ENCODE measurements around the gene FOXN3. TPM values are rescaled to one million over a fixed set of nuclear protein-coding genes. Genes with fewer than 3 reads are reported as not detected.

The FOXN3 gene
- polyA plus RNA-seq, 1 donor (not counting 4 experiments of a cell fraction or from before 2014, with no cell fraction given) = 10.2 TPM

- TF ChIP-seq EZH2 (IDR thresholded peaks at IDR 0.05; ENCODE audit: low read length) = no peak
- H3K9me1 ChIP-seq (ENCODE audit: control insufficient read depth, extremely low read depth, insufficient read depth, low read length) = no peaks in the 10 kb centered on the region
- H2AFZ ChIP-seq (ENCODE audit: control insufficient read depth, low read length) = no peak overlapping the region
- no peaks in the 10 kb centered on the region for H3K27me3 ChIP-seq (ENCODE audit: control insufficient read depth, extremely low read depth, insufficient read depth, low read length)
- H3K4me3 ChIP-seq (ENCODE audit: control insufficient read depth in 2 of 3, extremely low read depth in 1 of 3, insufficient read depth in 2 of 3, low read depth in 1 of 3, low read length in 3 of 3) = no peak overlapping the region
- no peaks in the 10 kb centered on the region for H3K79me2 ChIP-seq (ENCODE audit: control insufficient read depth, insufficient read depth, low read length)
- no peaks in the 10 kb centered on the region for H3K9me3 ChIP-seq (ENCODE audit: control insufficient read depth, low read depth, low read length)
- FAIRE-seq (no peak), DNase-seq (ENCODE audit: low read depth, low spot score) (no peak)
- H4K20me1 ChIP-seq (ENCODE audit: control insufficient read depth, extremely low read depth, insufficient read depth, low read length) = no peaks in the 10 kb centered on the region
- H3K27ac ChIP-seq (ENCODE audit: control insufficient read depth, insufficient read depth, low read length) = no peak overlapping the region
- peaks cover 0 to 3% of the 10 kb centered on the region in 2 experiments for H3K36me3 ChIP-seq (ENCODE audit: control insufficient read depth in 2 of 2, extremely low read depth in 1 of 2, insufficient read depth in 2 of 2, low read length in 2 of 2)
- no peaks in the 10 kb centered on the region for H3K4me1 ChIP-seq (ENCODE audit: control insufficient read depth, extremely low read depth, insufficient read depth, low read length)
- dilution Hi-C loops (cut with MboI; ENCODE audit: extremely low pct_ligation_motif_present, low sequenced_read_pairs) = no loop called here
- no peak overlapping the region for H3K4me2 ChIP-seq (ENCODE audit: control insufficient read depth, extremely low read depth, insufficient read depth, low read depth, low read length)
- H3K9ac ChIP-seq (ENCODE audit: control insufficient read depth, extremely low read depth, insufficient read depth, low read length) = no peak overlapping the region
These were observed 250.4 kb downstream of the FOXN3 start for GRCh38 chr14:89166633-89167032.

GRCh38 chr14:89165189-89166181 lies 251.5 kb downstream of the FOXN3 start:
- Histone ChIP-seq H3K27ac (ENCODE audit: control insufficient read depth, insufficient read depth, low read length) (no peak overlapping the region), H3K36me3 (ENCODE audit: control insufficient read depth in 2 of 2, extremely low read depth in 1 of 2, insufficient read depth in 2 of 2, low read length in 2 of 2) (peaks cover 0 to 3% of the 10 kb centered on the region in 2 experiments), H3K27me3 (ENCODE audit: control insufficient read depth, extremely low read depth, insufficient read depth, low read length) (no peaks in the 10 kb centered on the region), H3K4me3 (ENCODE audit: control insufficient read depth in 2 of 3, extremely low read depth in 1 of 3, insufficient read depth in 2 of 3, low read depth in 1 of 3, low read length in 3 of 3) (no peak overlapping the region), H3K4me1 (ENCODE audit: control insufficient read depth, extremely low read depth, insufficient read depth, low read length) (no peaks in the 10 kb centered on the region), H3K4me2 (ENCODE audit: control insufficient read depth, extremely low read depth, insufficient read depth, low read depth, low read length) (peak overlapping the region; percentile 0), H3K9ac (ENCODE audit: control insufficient read depth, extremely low read depth, insufficient read depth, low read length) (no peak overlapping the region), H3K9me3 (ENCODE audit: control insufficient read depth, low read depth, low read length) (no peaks in the 10 kb centered on the region), H3K9me1 (ENCODE audit: control insufficient read depth, extremely low read depth, insufficient read depth, low read length) (no peaks in the 10 kb centered on the region), H2AFZ (ENCODE audit: control insufficient read depth, low read length) (peak overlapping the region; percentile 57), H3K79me2 (ENCODE audit: control insufficient read depth, insufficient read depth, low read length) (no peaks in the 10 kb centered on the region), H4K20me1 (ENCODE audit: control insufficient read depth, extremely low read depth, insufficient read depth, low read length) (no peaks in the 10 kb centered on the region)
- no peak for DNase-seq (ENCODE audit: low read depth, low spot score)
- dilution Hi-C loops (cut with MboI; ENCODE audit: extremely low pct_ligation_motif_present, low sequenced_read_pairs) = no loop called here
- no peak for TF ChIP-seq EZH2 (IDR thresholded peaks at IDR 0.05; ENCODE audit: low read length)
- no peak for TF ChIP-seq CTCF (optimal IDR thresholded peaks at IDR 0.05 in 1 of 3, IDR thresholded peaks at IDR 0.05 in 1 of 3, conservative IDR thresholded peaks at IDR 0.05 in 1 of 3; ENCODE audit: extremely low read depth in 1 of 3, insufficient read depth in 2 of 3, low read length in 3 of 3)
- FAIRE-seq = no peak
